ENCODE results near the gene GPC5.

DNA sequence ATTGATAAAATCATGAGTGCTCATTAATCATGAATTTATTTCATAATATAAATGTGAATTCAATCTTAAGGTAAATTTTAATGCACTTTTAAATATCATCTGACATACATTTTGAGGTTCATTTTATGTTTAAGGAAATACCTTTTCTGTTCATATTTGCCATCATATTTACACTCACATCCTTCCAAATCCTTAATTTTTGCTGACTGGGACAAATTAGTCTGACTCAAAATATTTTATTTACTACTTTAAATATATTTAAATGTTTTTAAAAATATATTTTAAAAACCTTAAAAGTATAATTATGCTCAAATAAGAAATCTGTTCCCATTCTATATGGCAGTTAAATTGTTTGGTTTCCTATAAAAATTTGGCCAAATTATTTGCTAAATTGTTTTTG lies 438.1 kb downstream of the GPC5 start:
- TF ChIP-seq REST (IDR thresholded peaks at IDR 0.05; ENCODE audit: insufficient read depth in 1 of 2, low read depth in 2 of 2, low read length in 2 of 2) (no peak), SIN3A (IDR thresholded peaks at IDR 0.05; ENCODE audit: borderline replicate concordance, insufficient read depth, low read length) (no peak), POLR2AphosphoS5 (IDR thresholded peaks at IDR 0.05; ENCODE audit: low read depth, low read length) (no peak)

Data from PFSK-1 (cell line).